Measurements from ENCODE around the gene RIC1. TPM values are rescaled to one million over a fixed set of nuclear protein-coding genes. Genes with fewer than 3 reads are reported as not detected.
"Not testable (repeated sequence)": the region's sequence is repeated elsewhere in the genome, so short reads cannot be mapped to it uniquely, and the experiment has no call there.

Gene RIC1
- total RNA-seq, 4 donors from 2014 or later, result 40.5 to 76.0 (median 43.4) TPM

- TF ChIP-seq CTCF (IDR thresholded peaks at IDR 0.05) (no peak), EP300 (IDR thresholded peaks at IDR 0.05) (no peak), POLR2AphosphoS5 (IDR thresholded peaks at IDR 0.05) (no peak), POLR2A (IDR thresholded peaks at IDR 0.05) (no peak)
- peaks cover 18% of the 10 kb centered on the region for H3K9me3 ChIP-seq
- H3K27me3 ChIP-seq, result no peaks in the 10 kb centered on the region
- no peaks in the 10 kb centered on the region for H3K4me1 ChIP-seq
- DNase-seq (ENCODE audit: low spot score in 2 of 2), result no peak
- no peak overlapping the region for H3K27ac ChIP-seq
- no peak overlapping the region for H3K4me3 ChIP-seq
- no peaks in the 10 kb centered on the region for H3K36me3 ChIP-seq
- WGBS, result 78% methylated on average over 1 of the region's 2 CpGs
Measured at GRCh38 chr9:5650356-5651105, 21.6 kb downstream of the RIC1 start.

GRCh38 chr9:5651246-5651645, 22.3 kb downstream of the RIC1 start:
- no peak for DNase-seq (ENCODE audit: low spot score in 2 of 2)
- H3K27ac ChIP-seq, result no peak overlapping the region
- no peaks in the 10 kb centered on the region for H3K4me1 ChIP-seq
- TF ChIP-seq EP300 (IDR thresholded peaks at IDR 0.05), result no peak
- TF ChIP-seq POLR2A (IDR thresholded peaks at IDR 0.05), result no peak
- TF ChIP-seq POLR2AphosphoS5 (IDR thresholded peaks at IDR 0.05), result no peak
- TF ChIP-seq CTCF (IDR thresholded peaks at IDR 0.05), result no peak
- H3K9me3 ChIP-seq, result peaks cover 18% of the 10 kb centered on the region
- no peak overlapping the region for H3K4me3 ChIP-seq
- H3K27me3 ChIP-seq, result no peaks in the 10 kb centered on the region
- no peaks in the 10 kb centered on the region for H3K36me3 ChIP-seq

- no peaks in the 10 kb centered on the region for H3K36me3 ChIP-seq
- H3K4me3 ChIP-seq, result no peak overlapping the region
- TF ChIP-seq POLR2AphosphoS5 (IDR thresholded peaks at IDR 0.05) (no peak), EP300 (IDR thresholded peaks at IDR 0.05) (no peak), POLR2A (IDR thresholded peaks at IDR 0.05) (no peak), CTCF (IDR thresholded peaks at IDR 0.05) (no peak)
- H3K27me3 ChIP-seq, result no peaks in the 10 kb centered on the region
- H3K27ac ChIP-seq, result no peak overlapping the region
- H3K9me3 ChIP-seq, result peaks cover 18% of the 10 kb centered on the region
- WGBS, result 100% methylated on average over 1 of the region's 1 CpG
- no peak for DNase-seq (ENCODE audit: low spot score in 2 of 2)
- no peaks in the 10 kb centered on the region for H3K4me1 ChIP-seq
Measured at GRCh38 chr9:5652821-5653220, 23.9 kb downstream of the RIC1 start.

- not testable (repeated sequence) for H3K4me1 ChIP-seq; H3K9me3 ChIP-seq; DNase-seq (ENCODE audit: low spot score in 2 of 2); H3K27ac ChIP-seq; H3K27me3 ChIP-seq; H3K4me3 ChIP-seq
- 97% methylated on average over 1 of the region's 1 CpG for WGBS
- H3K36me3 ChIP-seq, result peaks cover 28% of the 10 kb centered on the region
Measured at GRCh38 chr9:5662804-5663203, 33.9 kb downstream of the RIC1 start.

GRCh38 chr9:5665059-5665458, 36.2 kb downstream of the RIC1 start:
- peaks cover 20% of the 10 kb centered on the region for H3K36me3 ChIP-seq

More at GRCh38 chr9:5665059-5665458, 36.2 kb downstream of the RIC1 start:
- peaks cover 6% of the 10 kb centered on the region for H3K9me3 ChIP-seq
- no peaks in the 10 kb centered on the region for H3K4me1 ChIP-seq
- no peaks in the 10 kb centered on the region for H3K27me3 ChIP-seq
- no peak for TF ChIP-seq EP300 (IDR thresholded peaks at IDR 0.05)
- no peak for TF ChIP-seq CTCF (IDR thresholded peaks at IDR 0.05)
- TF ChIP-seq POLR2A (IDR thresholded peaks at IDR 0.05), result no peak
- TF ChIP-seq POLR2AphosphoS5 (IDR thresholded peaks at IDR 0.05), result no peak
- H3K27ac ChIP-seq, result no peak overlapping the region
- WGBS, result 85% methylated on average over 3 of the region's 3 CpGs
- no peak overlapping the region for H3K4me3 ChIP-seq
- no peak for DNase-seq (ENCODE audit: low spot score in 2 of 2)
